NCI-H510A (cell line): ENCODE results near the gene PRKRIP1.
"Not testable (repeated sequence)": the region's sequence is repeated elsewhere in the genome, so short reads cannot be mapped to it uniquely, and the experiment has no call there.

Experiments used
- DNase-seq: peaks from one replicate; lab custom pipeline; 2025; lab: John Stamatoyannopoulos, UW

PRKRIP1 gene

DNA sequence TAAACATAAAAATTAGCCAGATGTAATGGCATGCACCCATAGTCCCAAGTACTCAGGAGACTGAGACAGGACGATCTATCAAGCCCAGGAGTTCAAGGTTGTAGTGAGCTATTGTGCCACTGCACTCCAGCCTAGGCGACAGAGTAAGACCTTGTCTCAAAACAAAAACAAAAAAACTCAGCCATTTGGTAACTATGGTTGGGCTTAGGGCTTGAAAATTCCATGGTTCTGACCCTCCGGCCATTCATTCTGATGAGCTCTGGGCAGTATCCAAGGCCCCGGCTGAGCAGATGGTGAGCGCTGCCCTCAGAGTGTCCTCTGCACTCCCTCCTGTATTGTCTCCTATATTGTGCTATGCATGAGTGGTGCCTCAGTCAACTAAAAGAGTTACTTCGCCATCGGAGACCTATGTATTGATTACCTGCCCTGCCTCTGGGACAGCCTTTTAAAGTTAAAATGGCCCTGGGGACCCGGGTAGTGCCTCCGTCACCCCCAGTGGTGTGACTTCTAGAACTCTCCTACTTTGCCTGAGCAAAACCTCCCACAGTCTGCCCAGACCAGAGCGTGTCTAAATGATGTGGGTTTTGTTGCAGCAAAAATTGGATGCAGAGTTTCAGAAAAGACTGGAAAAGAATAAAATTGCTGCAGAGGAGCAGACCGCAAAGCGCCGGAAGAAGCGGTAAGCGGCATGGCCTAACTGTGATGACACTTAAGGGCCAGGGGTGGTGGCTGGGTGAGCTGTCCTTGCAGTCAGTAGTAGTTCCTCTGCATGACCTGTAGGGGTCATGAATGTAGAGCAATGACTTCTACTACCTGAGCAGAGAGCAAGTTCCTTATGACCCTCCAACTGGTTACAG is 8.1 kb downstream of the PRKRIP1 start:
- peak; percentile 7 for DNase-seq

DNA sequence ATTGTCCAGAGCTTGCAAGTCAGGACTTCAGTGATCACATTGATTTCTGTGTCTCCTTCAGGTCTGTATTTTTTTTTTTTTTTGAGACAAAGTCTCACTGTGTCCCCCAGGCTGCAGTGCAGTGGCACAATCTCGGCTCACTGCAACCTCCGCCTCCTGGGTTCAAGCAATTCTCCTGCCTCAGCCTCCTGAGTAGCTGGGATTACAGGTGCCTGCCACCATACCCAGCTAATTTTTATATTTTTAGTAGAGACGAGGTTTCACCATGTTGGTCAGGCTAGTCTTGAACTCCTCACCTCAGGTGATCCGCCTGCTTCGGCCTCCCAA is 8.7 kb downstream of the PRKRIP1 start:
- not testable (repeated sequence) for DNase-seq

DNA sequence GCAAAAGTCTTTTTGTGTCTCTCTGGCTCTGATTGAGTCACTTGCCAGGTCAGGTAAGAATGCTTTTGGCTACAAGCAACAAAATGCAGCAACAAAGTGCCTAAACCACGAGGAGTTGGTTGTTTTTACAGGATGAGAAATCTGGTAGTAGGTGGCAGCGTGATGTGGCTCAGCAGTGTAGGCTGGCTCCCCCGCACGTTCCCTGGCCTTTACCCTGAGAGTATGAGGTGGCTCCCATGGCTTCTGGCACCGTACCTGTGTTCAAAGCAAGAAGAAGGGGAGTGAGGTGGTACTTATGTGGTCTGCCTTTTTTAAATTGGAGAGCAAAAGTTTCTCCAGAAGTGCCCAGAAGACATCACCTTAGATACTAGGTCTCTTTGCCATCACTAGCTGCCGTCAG is 11.7 kb downstream of the PRKRIP1 start:
- no peak for DNase-seq

DNA sequence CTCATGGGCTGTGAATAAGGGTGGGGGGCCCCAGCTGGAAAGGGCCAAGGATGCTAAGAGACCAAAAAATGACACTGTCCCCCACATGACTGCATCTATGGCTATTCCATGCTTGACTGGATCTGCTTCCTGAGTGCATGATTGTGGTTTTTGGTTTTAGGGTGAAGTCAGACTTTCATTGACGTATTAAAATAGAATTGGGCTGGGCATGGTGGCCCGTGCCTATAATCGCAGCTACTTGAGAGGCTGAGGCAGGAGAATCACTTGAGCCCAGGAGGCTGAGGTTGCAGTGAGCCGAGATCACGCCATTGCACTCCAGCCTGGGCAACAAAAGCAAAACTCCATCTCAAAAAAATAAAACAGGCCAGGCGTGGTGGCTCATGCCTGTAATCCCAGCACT is 12.4 kb downstream of the PRKRIP1 start:
- DNase-seq = not testable (repeated sequence)

GRCh38 chr7:102409340-102409739 is 13.2 kb downstream of the PRKRIP1 start:
- DNase-seq = no peak

DNA sequence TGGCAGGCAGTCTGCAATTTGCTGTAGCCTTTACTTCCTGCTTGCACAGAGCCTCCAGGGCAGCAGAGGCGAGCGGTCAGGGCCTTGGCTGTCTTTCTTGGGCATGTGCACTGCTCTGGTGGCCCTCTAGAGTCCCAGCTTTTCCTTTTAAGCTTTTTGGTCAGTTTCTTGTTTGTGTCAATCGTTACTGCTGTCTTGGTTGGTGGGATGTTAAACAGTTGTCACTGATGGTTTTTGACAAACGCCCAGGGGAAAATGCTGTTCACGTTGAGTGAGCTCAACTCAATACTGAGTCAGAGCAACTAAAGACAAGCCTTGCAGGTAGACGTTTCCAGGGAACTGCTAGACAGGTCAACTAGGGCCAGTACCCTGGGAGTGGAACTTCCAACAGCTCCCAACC is 14.0 kb downstream of the PRKRIP1 start:
- DNase-seq = no peak

- DNase-seq = no peak
These were observed 14.8 kb downstream of the PRKRIP1 start for GRCh38 chr7:102410918-102411317.

DNA sequence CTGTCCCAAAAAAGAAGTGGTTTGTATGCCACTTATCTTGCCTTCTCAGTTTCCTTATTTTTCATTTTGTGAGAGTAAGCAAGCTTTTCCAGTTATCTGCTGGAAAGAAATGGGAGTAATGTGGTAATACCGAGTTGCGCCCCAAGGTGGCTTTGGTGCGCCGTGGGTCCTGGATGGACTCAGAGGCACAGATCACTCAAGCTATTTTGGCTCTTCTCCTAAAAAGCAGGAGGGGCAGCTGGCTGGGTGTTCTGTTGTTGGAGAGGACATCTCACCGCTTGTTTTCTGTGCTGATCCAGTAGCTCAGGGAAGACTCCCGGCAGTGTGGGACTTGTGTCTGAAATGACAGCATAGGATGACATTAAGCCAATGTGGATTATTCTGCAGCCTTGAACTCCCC is 16.4 kb downstream of the PRKRIP1 start:
- no peak for DNase-seq

DNA sequence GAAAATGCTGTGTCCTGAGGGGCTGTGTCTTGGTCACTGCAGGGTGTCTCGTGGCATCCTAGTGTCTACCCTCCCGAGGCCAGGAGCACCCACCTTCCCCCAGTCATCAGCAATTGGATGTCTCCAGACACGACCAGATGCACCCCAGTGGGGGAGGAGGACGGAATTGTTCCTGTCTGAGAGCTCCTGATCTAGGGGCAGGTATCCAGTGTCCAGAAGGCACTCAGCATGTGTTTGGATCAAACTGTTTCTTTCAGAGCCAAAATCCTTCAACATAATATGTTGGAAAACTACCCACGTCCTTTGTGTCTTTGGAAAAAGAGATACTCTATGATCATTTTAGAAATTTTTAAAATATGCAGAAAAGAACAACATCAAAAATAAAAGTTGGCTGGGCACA is 16.9 kb downstream of the PRKRIP1 start:
- no peak for DNase-seq

DNA sequence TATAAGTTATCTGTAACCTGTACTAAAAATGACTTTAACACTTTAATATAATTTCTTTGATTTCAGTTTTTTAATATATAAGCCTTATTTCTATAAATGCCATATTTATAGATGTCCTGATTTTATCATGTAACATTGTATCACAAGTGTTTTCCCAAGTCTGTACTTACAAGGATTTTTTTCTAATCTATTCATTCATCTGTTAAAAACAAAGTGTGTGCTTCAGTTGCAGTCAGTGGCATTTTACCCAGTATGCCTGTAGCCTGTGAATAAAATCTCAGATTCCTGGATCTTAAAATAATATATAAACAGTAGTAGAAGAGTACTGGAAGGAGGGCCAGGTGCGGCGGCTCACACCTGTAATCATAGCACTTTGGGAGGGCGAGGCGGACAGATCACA is 17.4 kb downstream of the PRKRIP1 start:
- no peak for DNase-seq

GRCh38 chr7:102415685-102416225 is 19.6 kb downstream of the PRKRIP1 start:
- DNase-seq = no peak

DNA sequence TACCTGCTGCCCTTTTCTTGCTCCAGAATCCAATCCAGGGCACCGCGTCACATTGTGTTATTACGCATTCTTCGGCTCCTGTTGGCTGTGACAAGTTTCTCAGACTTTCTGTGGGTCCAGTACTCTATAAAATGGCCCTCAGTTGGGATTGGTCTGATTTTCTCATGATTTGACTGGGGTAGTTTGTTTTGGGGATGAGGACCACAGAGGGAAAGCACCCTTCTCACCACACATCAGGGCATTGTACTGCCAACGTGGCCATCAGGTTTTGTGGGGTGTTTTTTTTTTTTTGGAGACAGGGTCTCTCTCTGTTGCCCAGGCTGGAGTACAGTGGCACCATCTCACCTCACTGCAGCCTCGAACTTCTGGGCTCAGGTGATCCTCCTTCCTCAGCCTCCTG is 20.2 kb downstream of the PRKRIP1 start:
- DNase-seq = no peak

GRCh38 chr7:102417105-102417504 is 20.9 kb downstream of the PRKRIP1 start:
- DNase-seq = no peak

GRCh38 chr7:102418592-102418991 is 22.4 kb downstream of the PRKRIP1 start:
- no peak for DNase-seq

DNA sequence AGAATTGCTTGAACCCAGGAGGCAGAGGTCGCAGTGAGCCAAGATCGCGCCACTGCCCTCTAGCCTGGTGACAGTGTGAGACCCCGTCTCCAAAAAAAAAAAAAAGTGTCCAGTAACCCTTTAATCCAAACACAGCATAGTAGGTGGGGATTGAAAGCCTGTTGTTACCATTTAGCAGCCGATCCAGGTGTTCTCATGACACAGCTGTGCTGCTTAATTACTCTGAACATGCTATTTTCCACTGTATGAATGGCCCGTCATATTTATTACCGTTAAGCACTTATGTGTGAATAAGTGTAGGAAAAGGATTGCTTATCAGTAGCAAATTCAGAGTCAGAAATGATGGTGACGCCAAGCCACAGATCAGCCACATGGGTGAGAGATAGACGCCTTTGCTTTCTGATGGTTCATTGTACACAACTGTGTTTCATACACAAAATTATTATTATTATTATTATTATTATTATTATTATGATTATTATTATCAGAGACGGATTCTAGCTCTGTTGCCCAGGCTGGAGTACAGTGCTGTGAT is 25.6 kb downstream of the PRKRIP1 start:
- no peak for DNase-seq

GRCh38 chr7:102424129-102424551 is 28.0 kb downstream of the PRKRIP1 start:
- DNase-seq = no peak

GRCh38 chr7:102424787-102425218 is 28.6 kb downstream of the PRKRIP1 start:
- DNase-seq = no peak

DNA sequence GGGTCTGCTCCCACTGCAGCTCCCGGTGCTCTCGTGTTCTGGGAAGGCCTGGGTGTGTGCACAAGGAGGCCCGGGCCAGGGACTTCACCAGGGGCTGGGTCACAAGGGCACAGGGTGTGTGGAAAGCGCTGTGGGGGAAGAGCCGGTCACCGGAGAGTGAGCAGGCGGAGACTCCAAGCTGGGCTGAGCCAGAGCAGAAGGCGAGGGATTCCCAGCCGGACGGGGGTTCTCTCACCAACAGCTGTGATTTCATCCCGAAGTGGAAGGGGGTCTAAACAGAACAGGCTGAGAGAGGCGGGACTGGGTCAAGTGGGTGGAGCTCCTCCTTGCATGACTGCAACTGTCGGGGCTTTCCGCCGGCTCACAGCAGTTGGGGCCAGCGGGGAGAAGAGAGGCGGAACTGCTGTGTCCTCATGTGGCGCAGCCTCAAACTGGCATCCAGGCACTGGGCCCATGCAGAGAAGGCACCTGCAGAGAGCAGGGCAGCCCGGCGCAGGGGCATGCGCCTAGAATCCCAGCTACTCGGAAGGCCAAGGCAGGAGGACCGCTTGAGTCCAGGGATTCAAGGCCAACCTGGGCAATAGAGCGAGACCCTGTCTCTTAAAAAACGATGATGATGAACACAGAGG is 29.6 kb downstream of the PRKRIP1 start:
- DNase-seq = no peak

- DNase-seq = no peak
These were observed 30.3 kb downstream of the PRKRIP1 start for GRCh38 chr7:102426268-102427018.

DNA sequence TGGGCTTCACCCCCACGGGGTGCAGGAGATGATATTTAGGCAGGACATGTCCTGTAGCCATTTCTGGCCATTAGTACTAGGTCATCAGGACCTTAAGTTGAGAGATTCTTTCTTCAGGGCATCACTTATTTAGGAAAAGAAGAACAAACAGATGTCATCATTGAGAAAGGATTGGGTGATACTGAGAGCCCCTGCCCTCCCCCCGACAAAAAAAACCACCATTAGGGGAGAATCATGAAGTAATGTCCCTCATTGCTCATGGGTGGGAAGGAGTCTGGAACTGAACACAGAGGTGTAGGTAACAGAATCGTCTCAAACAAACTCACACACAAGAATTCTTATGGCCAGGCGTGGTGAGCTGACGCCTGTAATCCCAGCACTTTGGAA is 30.8 kb downstream of the PRKRIP1 start:
- DNase-seq = no peak

- DNase-seq = no peak
These were observed 33.2 kb downstream of the PRKRIP1 start for GRCh38 chr7:102429141-102429899.
